KMS-11 (cell line): ENCODE measurements around the gene MTG2.

Experiments used
- H2AFZ ChIP-seq: fragments of 200-600 bp; sonication (generic); 2 replicates; pipeline ENCODE4 v1.6.1; 2016; ENCODE audit warnings: antibody characterized with exemption, mixed run types, low read depth
- H3K27ac ChIP-seq: fragments of 200-600 bp; sonication (generic); 2 replicates; pipeline ENCODE4 v1.6.1; 2016; ENCODE audit warnings: mild to moderate bottlenecking, mixed run types
- H3K27me3 ChIP-seq: fragments of 200-600 bp; sonication (generic); 2 replicates; pipeline ENCODE4 v1.6.1; 2017; ENCODE audit warnings: mild to moderate bottlenecking, low read depth, mixed run types, moderate library complexity; ENCODE audit not compliant: insufficient read depth
- H3K36me3 ChIP-seq: fragments of 200-600 bp; sonication (generic); 2 replicates; pipeline ENCODE4 v1.6.1; 2017; ENCODE audit warnings: mild to moderate bottlenecking, mixed run types; ENCODE audit not compliant: insufficient read depth
- H3K4me1 ChIP-seq: fragments of 200-600 bp; sonication (generic); 2 replicates; pipeline ENCODE4 v1.6.1; 2016; ENCODE audit warnings: mild to moderate bottlenecking, low read depth, mixed run types; ENCODE audit not compliant: poor library complexity, severe bottlenecking
- H3K4me2 ChIP-seq: fragments of 200-600 bp; sonication (generic); 2 replicates; pipeline ENCODE4 v1.7.0; 2016; ENCODE audit warnings: mild to moderate bottlenecking, mixed run types
- H3K4me3 ChIP-seq: fragments of 200-600 bp; sonication (generic); IDR thresholded peaks from 2 replicates; pipeline ENCODE4 v1.6.1; 2017; ENCODE audit warnings: low read depth, low read length, mixed read lengths; ENCODE audit not compliant: insufficient read depth
- H3K79me2 ChIP-seq: fragments of 200-600 bp; sonication (generic); 2 replicates; pipeline ENCODE4 v1.6.1; 2016; ENCODE audit warnings: low read depth, mixed run types; ENCODE audit not compliant: insufficient read depth
- H3K9ac ChIP-seq: fragments of 200-600 bp; sonication (generic); 2 replicates; pipeline ENCODE4 v1.6.1; 2016; ENCODE audit warnings: mild to moderate bottlenecking, mixed run types
- H4K20me1 ChIP-seq: fragments of 200-600 bp; sonication (generic); 2 replicates; pipeline ENCODE4 v1.6.1; 2016; ENCODE audit warnings: mild to moderate bottlenecking, mixed run types; ENCODE audit not compliant: insufficient read depth
- TF ChIP-seq, protein P1 (sequence below): fragments of 200-600 bp; sonication (generic); conservative IDR thresholded peaks from 2 replicates; pipeline ENCODE4 v1.6.1; 2017; ENCODE audit warnings: low read depth, mild to moderate bottlenecking, antibody characterized with exemption, low read length, moderate library complexity, mixed read lengths

The MTG2 gene

GRCh38 chr20:62159052-62159451, 23.8 kb upstream of the MTG2 start:
- H3K27ac ChIP-seq, result no peak overlapping the region

GRCh38 chr20:62159839-62160238, 23.0 kb upstream of the MTG2 start:
- Histone ChIP-seq H3K27ac (no peak overlapping the region), H2AFZ (no peak overlapping the region), H3K9ac (no peak overlapping the region), H3K79me2 (peaks cover under 1% of the 10 kb centered on the region; the same call in 1 of the 2 replicates), H3K36me3 (no peaks in the 10 kb centered on the region), H3K4me2 (no peak overlapping the region), H4K20me1 (no peaks in the 10 kb centered on the region), H3K4me3 (no peak overlapping the region), H3K4me1 (no peaks in the 10 kb centered on the region), H3K27me3 (no peaks in the 10 kb centered on the region)
- TF ChIP-seq, protein P1, sequence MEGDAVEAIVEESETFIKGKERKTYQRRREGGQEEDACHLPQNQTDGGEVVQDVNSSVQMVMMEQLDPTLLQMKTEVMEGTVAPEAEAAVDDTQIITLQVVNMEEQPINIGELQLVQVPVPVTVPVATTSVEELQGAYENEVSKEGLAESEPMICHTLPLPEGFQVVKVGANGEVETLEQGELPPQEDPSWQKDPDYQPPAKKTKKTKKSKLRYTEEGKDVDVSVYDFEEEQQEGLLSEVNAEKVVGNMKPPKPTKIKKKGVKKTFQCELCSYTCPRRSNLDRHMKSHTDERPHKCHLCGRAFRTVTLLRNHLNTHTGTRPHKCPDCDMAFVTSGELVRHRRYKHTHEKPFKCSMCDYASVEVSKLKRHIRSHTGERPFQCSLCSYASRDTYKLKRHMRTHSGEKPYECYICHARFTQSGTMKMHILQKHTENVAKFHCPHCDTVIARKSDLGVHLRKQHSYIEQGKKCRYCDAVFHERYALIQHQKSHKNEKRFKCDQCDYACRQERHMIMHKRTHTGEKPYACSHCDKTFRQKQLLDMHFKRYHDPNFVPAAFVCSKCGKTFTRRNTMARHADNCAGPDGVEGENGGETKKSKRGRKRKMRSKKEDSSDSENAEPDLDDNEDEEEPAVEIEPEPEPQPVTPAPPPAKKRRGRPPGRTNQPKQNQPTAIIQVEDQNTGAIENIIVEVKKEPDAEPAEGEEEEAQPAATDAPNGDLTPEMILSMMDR, result no peak

More at GRCh38 chr20:62159052-62159451, 23.8 kb upstream of the MTG2 start:
- TF ChIP-seq, protein P1, result no peak
- Histone ChIP-seq H3K4me3 (no peak overlapping the region), H3K79me2 (peaks cover 9% of the 10 kb centered on the region; the same call in 1 of the 2 replicates), H3K4me2 (no peak overlapping the region), H2AFZ (no peak overlapping the region), H3K36me3 (no peaks in the 10 kb centered on the region), H4K20me1 (no peaks in the 10 kb centered on the region), H3K4me1 (no peaks in the 10 kb centered on the region), H3K27me3 (no peaks in the 10 kb centered on the region), H3K9ac (no peak overlapping the region)

GRCh38 chr20:62160253-62160652, 22.6 kb upstream of the MTG2 start:
- Histone ChIP-seq H3K4me1 (no peaks in the 10 kb centered on the region), H3K9ac (no peak overlapping the region), H3K4me3 (no peak overlapping the region), H2AFZ (no peak overlapping the region), H4K20me1 (no peaks in the 10 kb centered on the region), H3K79me2 (no peaks in the 10 kb centered on the region; the same call in 1 of the 2 replicates), H3K4me2 (no peak overlapping the region), H3K27me3 (no peaks in the 10 kb centered on the region), H3K27ac (no peak overlapping the region), H3K36me3 (no peaks in the 10 kb centered on the region)
- TF ChIP-seq, protein P1, result no peak

DNA sequence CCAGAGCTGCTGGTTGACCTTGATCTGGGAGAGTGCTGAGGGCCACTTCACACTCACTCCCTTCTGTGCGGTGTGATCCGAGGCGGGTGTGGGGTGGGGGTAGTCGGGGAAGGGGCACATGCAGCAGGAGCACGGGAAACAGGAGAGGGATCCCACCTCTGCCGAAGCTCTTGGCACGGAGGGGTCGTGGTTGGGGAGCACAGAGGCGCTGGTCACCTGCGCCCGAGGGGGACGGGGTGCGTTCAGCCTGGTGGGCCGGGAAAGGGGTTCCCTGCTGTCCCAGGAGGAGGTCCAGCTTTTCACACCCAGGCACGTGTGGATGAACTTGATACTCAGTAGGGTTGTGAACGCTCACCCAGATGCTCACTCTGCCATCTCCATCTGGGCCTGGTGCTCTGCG, 22.0 kb upstream of the MTG2 start:
- Histone ChIP-seq H3K4me3 (no peak overlapping the region), H2AFZ (no peak overlapping the region), H3K4me1 (no peaks in the 10 kb centered on the region), H3K27me3 (no peaks in the 10 kb centered on the region), H3K79me2 (no peaks in the 10 kb centered on the region; the same call in 1 of the 2 replicates), H3K27ac (no peak overlapping the region), H3K36me3 (no peaks in the 10 kb centered on the region), H4K20me1 (no peaks in the 10 kb centered on the region), H3K4me2 (no peak overlapping the region), H3K9ac (no peak overlapping the region)
- TF ChIP-seq, protein P1, result no peak
